HG03066 (cell line): Measurements from ENCODE around the gene FBXL7.

Source experiments
- ATAC-seq: cut with Tn5 transposase; IDR thresholded peaks from one replicate; pipeline ENCODE4 v1.9.1; 2021; ENCODE audit warnings: low read depth; ENCODE audit not compliant: unreplicated experiment

The FBXL7 gene

GRCh38 chr5:15501091-15501791 lies 1.3 kb downstream of the FBXL7 start:
- no peak for ATAC-seq

GRCh38 chr5:15502208-15502607 lies 2.2 kb downstream of the FBXL7 start:
- no peak for ATAC-seq

- no peak for ATAC-seq
Observed at GRCh38 chr5:15506146-15506545, 6.2 kb downstream of the FBXL7 start.

GRCh38 chr5:15506897-15507296 lies 6.9 kb downstream of the FBXL7 start:
- no peak for ATAC-seq

GRCh38 chr5:15510092-15510491 lies 10.1 kb downstream of the FBXL7 start:
- ATAC-seq, result no peak

GRCh38 chr5:15510831-15511230 lies 10.9 kb downstream of the FBXL7 start:
- ATAC-seq, result no peak

- no peak for ATAC-seq
Observed at GRCh38 chr5:15513431-15513830, 13.5 kb downstream of the FBXL7 start.

GRCh38 chr5:15513911-15514310 lies 13.9 kb downstream of the FBXL7 start:
- ATAC-seq, result no peak

- ATAC-seq, result no peak
Observed at GRCh38 chr5:15515229-15515628, 15.2 kb downstream of the FBXL7 start.

GRCh38 chr5:15516486-15516885 lies 16.5 kb downstream of the FBXL7 start:
- ATAC-seq, result no peak

GRCh38 chr5:15518786-15519185 lies 18.8 kb downstream of the FBXL7 start:
- ATAC-seq, result no peak

GRCh38 chr5:15520856-15521255 lies 20.9 kb downstream of the FBXL7 start:
- no peak for ATAC-seq

- ATAC-seq, result no peak
Observed at GRCh38 chr5:15521381-15522186, 21.6 kb downstream of the FBXL7 start.

- ATAC-seq, result no peak
Observed at GRCh38 chr5:15522187-15522520, 22.2 kb downstream of the FBXL7 start.

- no peak for ATAC-seq
Observed at GRCh38 chr5:15524712-15525111, 24.7 kb downstream of the FBXL7 start.

- no peak for ATAC-seq
Observed at GRCh38 chr5:15525703-15526275, 25.8 kb downstream of the FBXL7 start.

GRCh38 chr5:15526413-15526812 lies 26.4 kb downstream of the FBXL7 start:
- ATAC-seq, result no peak

GRCh38 chr5:15528476-15528875 lies 28.5 kb downstream of the FBXL7 start:
- no peak for ATAC-seq

- ATAC-seq, result no peak
Observed at GRCh38 chr5:15529013-15529412, 29.0 kb downstream of the FBXL7 start.

GRCh38 chr5:15529821-15530220 lies 29.8 kb downstream of the FBXL7 start:
- ATAC-seq, result no peak

GRCh38 chr5:15533129-15533893 lies 33.3 kb downstream of the FBXL7 start:
- ATAC-seq, result no peak
